Measurements from ENCODE around the gene CBLN3.

- TF ChIP-seq ZBTB7A (IDR thresholded peaks at IDR 0.05; ENCODE audit: borderline replicate concordance, control insufficient read depth, low read depth, low read length) (no peak), ZNF282 (CRISPR knock-in tag; IDR thresholded peaks at IDR 0.05) (no peak), ZFP36 (IDR thresholded peaks at IDR 0.05; ENCODE audit: low read depth, low read length, partially characterized antibody) (no peak), L3MBTL2 (IDR thresholded peaks at IDR 0.05) (no peak), ATF7 (IDR thresholded peaks at IDR 0.05) (no peak), NR2C1 (IDR thresholded peaks at IDR 0.05) (no peak), NR2C1 (tag; IDR thresholded peaks at IDR 0.05) (no peak), CAMTA2 (CRISPR knock-in tag; conservative IDR thresholded peaks at IDR 0.05) (no peak)
- TF ChIP-seq, protein P1, sequence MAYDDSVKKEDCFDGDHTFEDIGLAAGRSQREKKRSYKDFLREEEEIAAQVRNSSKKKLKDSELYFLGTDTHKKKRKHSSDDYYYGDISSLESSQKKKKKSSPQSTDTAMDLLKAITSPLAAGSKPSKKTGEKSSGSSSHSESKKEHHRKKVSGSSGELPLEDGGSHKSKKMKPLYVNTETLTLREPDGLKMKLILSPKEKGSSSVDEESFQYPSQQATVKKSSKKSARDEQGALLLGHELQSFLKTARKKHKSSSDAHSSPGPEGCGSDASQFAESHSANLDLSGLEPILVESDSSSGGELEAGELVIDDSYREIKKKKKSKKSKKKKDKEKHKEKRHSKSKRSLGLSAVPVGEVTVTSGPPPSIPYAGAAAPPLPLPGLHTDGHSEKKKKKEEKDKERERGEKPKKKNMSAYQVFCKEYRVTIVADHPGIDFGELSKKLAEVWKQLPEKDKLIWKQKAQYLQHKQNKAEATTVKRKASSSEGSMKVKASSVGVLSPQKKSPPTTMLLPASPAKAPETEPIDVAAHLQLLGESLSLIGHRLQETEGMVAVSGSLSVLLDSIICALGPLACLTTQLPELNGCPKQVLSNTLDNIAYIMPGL (CRISPR knock-in tag; IDR thresholded peaks at IDR 0.05): no peak
- TF ChIP-seq, protein P2, sequence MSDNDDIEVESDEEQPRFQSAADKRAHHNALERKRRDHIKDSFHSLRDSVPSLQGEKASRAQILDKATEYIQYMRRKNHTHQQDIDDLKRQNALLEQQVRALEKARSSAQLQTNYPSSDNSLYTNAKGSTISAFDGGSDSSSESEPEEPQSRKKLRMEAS (CRISPR knock-in tag; IDR thresholded peaks at IDR 0.05): no peak
Measured at GRCh38 chr14:24425704-24426103, 3.8 kb downstream of the CBLN3 start.
